IMR-90 (cell line): ENCODE measurements around the gene BCL7A. TPM values are rescaled to one million over a fixed set of nuclear protein-coding genes. Genes with fewer than 3 reads are reported as not detected.
A peak's percentile ranks its signal among the peaks of the same experiment; 100 is the strongest.

ENCODE experiments used
- ATAC-seq: fragments of 200-7000 bp; cut with Tn5 transposase; 2 replicates; pipeline ENCODE4 v1.9.1; 2020; ENCODE audit warnings: low read depth, mild to moderate bottlenecking, moderate library complexity
- BruUV-seq: library from RNA; stranded (reverse); fragments of 400-500 nt; replicated peaks from 2 replicates; lab custom pipeline; 2021; lab: Mats Ljungman, UMichigan
- CTCF ChIA-PET: fragments of 300-600 bp; formaldehyde crosslinking; extraction: SDS; loops from one replicate; lab custom pipeline; 2021; ENCODE audit warnings: antibody characterized with exemption; lab: Yijun Ruan, JAX
- POLR2A ChIA-PET: fragments of 300-600 bp; sonication (Branson Sonifier 250); formaldehyde crosslinking; loops from one replicate; lab custom pipeline; 2022; ENCODE audit warnings: antibody characterized with exemption; ENCODE audit not compliant: unreplicated experiment; lab: Charles Lee
- DNase-seq: peaks from one replicate; pipeline ENCODE4 v3.0.0; 2013
- H2AFZ ChIP-seq: replicated peaks from 2 replicates; pipeline ENCODE3; 2013; ENCODE audit warnings: low read length, mild to moderate bottlenecking; ENCODE audit not compliant: poor library complexity
- H2AK5ac ChIP-seq: 2 replicates; pipeline ENCODE4 v1.6.1; 2013; ENCODE audit warnings: low read depth, low read length, inconsistent platforms
- H2AK9ac ChIP-seq: replicated peaks from 2 replicates; pipeline ENCODE3; 2013; ENCODE audit warnings: mild to moderate bottlenecking, low read depth, low read length, moderate library complexity; ENCODE audit not compliant: poor library complexity
- H2BK120ac ChIP-seq: 2 replicates; pipeline ENCODE4 v1.6.1; 2013; ENCODE audit warnings: low read depth, low read length, inconsistent platforms
- H2BK15ac ChIP-seq: 3 replicates; pipeline ENCODE4 v1.6.1; 2013; ENCODE audit warnings: low read depth, low read length, inconsistent platforms
- H2BK20ac ChIP-seq: 2 replicates; pipeline ENCODE4 v1.6.1; 2013; ENCODE audit warnings: low read depth, mild to moderate bottlenecking, inconsistent platforms, low read length, moderate library complexity
- H2BK5ac ChIP-seq: 2 replicates; pipeline ENCODE4 v1.6.1; 2013; ENCODE audit warnings: mild to moderate bottlenecking, low read depth, low read length, inconsistent platforms; ENCODE audit not compliant: poor library complexity, severe bottlenecking
- H3K14ac ChIP-seq: replicated peaks from 2 replicates; pipeline ENCODE4 v1.6.1; 2013; ENCODE audit warnings: low read depth, low read length, inconsistent platforms
- H3K18ac ChIP-seq: 2 replicates; pipeline ENCODE4 v1.6.1; 2013; ENCODE audit warnings: low read depth, low read length, control low read depth
- H3K23ac ChIP-seq: 2 replicates; pipeline ENCODE4 v1.6.1; 2013; ENCODE audit warnings: low read depth, low read length, inconsistent platforms
- H3K27ac ChIP-seq: 2 replicates; pipeline ENCODE4 v1.5.1; 2013; ENCODE audit warnings: mild to moderate bottlenecking, control low read depth, low read length; ENCODE audit not compliant: insufficient read depth
- H3K27me3 ChIP-seq: 2 replicates; pipeline ENCODE4 v1.6.1; 2013; ENCODE audit warnings: low read length; ENCODE audit not compliant: control insufficient read depth, insufficient read depth
- H3K36me3 ChIP-seq: 2 replicates; pipeline ENCODE4 v1.6.1; 2013; ENCODE audit warnings: low read length, mixed read lengths; ENCODE audit not compliant: control insufficient read depth, insufficient read depth
- H3K4ac ChIP-seq: 2 replicates; pipeline ENCODE4 v1.6.1; 2013; ENCODE audit warnings: low read depth, low read length, inconsistent platforms
- H3K4me1 ChIP-seq: 2 replicates; pipeline ENCODE4 v1.6.1; 2013; ENCODE audit warnings: low read length, mixed read lengths; ENCODE audit not compliant: control insufficient read depth, insufficient read depth
- H3K4me2 ChIP-seq: 2 replicates; pipeline ENCODE4 v1.6.1; 2013; ENCODE audit warnings: low read depth, mild to moderate bottlenecking, control low read depth, low read length, moderate library complexity
- H3K4me3 ChIP-seq: 2 replicates; pipeline ENCODE4 v1.5.1; 2013; ENCODE audit warnings: low read depth, mild to moderate bottlenecking, control low read depth, low read length, moderate library complexity; ENCODE audit not compliant: insufficient read depth
- H3K56ac ChIP-seq: 2 replicates; pipeline ENCODE4 v1.6.1; 2013; ENCODE audit warnings: low read length, inconsistent platforms; ENCODE audit not compliant: insufficient read depth; ENCODE audit errors: extremely low read depth
- H3K79me1 ChIP-seq, 2 experiments: 2 replicates each; pipeline ENCODE4 v1.6.1; 2013; ENCODE audit warnings: low read length in 2 of 2, inconsistent platforms in 1 of 2, low read depth in 1 of 2
- H3K9ac ChIP-seq: 2 replicates; pipeline ENCODE4 v1.6.1; 2013; ENCODE audit warnings: low read depth, low read length, control low read depth
- H3K9me1 ChIP-seq: 2 replicates; pipeline ENCODE4 v1.6.1; 2013; ENCODE audit warnings: low read length, inconsistent platforms; ENCODE audit not compliant: insufficient read depth
- H3K9me3 ChIP-seq: 2 replicates; pipeline ENCODE4 v1.6.1; 2013; ENCODE audit warnings: low read length; ENCODE audit not compliant: control insufficient read depth, insufficient read depth
- H4K20me1 ChIP-seq: 2 replicates; pipeline ENCODE4 v1.6.1; 2013; ENCODE audit warnings: low read length, inconsistent platforms; ENCODE audit not compliant: insufficient read depth
- H4K5ac ChIP-seq: 2 replicates; pipeline ENCODE4 v1.6.1; 2013; ENCODE audit warnings: mild to moderate bottlenecking, low read depth, low read length, control low read depth
- H4K8ac ChIP-seq, 2 experiments: 2 replicates each; pipeline ENCODE4 v1.6.1; 2013; ENCODE audit warnings: low read depth in 2 of 2, low read length in 2 of 2, control low read depth in 1 of 2, inconsistent platforms in 1 of 2
- H4K91ac ChIP-seq: 2 replicates; pipeline ENCODE4 v1.6.1; 2013; ENCODE audit warnings: low read depth, low read length, inconsistent platforms; ENCODE audit not compliant: insufficient read depth
- BHLHE40 ChIP-seq: fragments of 150-350 bp; IDR thresholded peaks from 2 replicates; pipeline ENCODE4 v1.6.1; 2016; ENCODE audit warnings: mild to moderate bottlenecking, low read depth, low read length
- MAFK ChIP-seq: IDR thresholded peaks from 2 replicates; pipeline ENCODE4 v1.6.1; 2012; ENCODE audit warnings: low read depth, low read length, improper control_type of control experiment
- MXI1 ChIP-seq: IDR thresholded peaks from 2 replicates; pipeline ENCODE4 v1.6.1; 2012; ENCODE audit warnings: low read depth, mild to moderate bottlenecking, low read length, moderate library complexity, borderline replicate concordance
- RCOR1 ChIP-seq: IDR thresholded peaks from 2 replicates; pipeline ENCODE4 v1.6.1; 2012; ENCODE audit warnings: mild to moderate bottlenecking, low read length, improper control_type of control experiment; ENCODE audit not compliant: insufficient replicate concordance
- RFX5 ChIP-seq: IDR thresholded peaks from 2 replicates; pipeline ENCODE4 v1.8.0; 2012; ENCODE audit warnings: low read depth, mild to moderate bottlenecking, low read length, moderate library complexity
- SMC3 ChIP-seq: fragments of 150-350 bp; IDR thresholded peaks from 2 replicates; pipeline ENCODE4 v1.6.1; 2016; ENCODE audit warnings: low read depth, mild to moderate bottlenecking, antibody characterized with exemption, low read length, moderate library complexity
- WGBS, 2 experiments: methylation state at CpG; one replicate each; pipeline versions ENCODE4 v1.1.5 to v1.1.7; 2013; ENCODE audit warnings: missing lambda C conversion rate in 2 of 2; ENCODE audit not compliant: insufficient read length in 1 of 2; ENCODE audit errors: extremely low coverage in 2 of 2; 5-methylcytosine and 5-hydroxymethylcytosine counted together
- dilution Hi-C: fragments of 300-500 bp; cut with HindIII; formaldehyde crosslinking; loops from one replicate; pipeline ENCODE4 v1.14.3; 2018; ENCODE audit warnings: low sequenced_read_pairs; ENCODE audit not compliant: unreplicated experiment
- in situ Hi-C: fragments of 300-500 bp; cut with MboI; formaldehyde crosslinking; loops from 3 replicates; pipeline ENCODE4 v1.14.3; 2019; ENCODE audit warnings: low sequenced_read_pairs, inconsistent platforms, mixed read lengths
- intact Hi-C: fragments of 100-400 bp; cut with micrococcal nuclease; formaldehyde crosslinking; loops from 2 replicates; pipeline ENCODE4 v1.10.0; 2022
- polyA plus RNA-seq, 3 experiments: library from polyadenylated mRNA; depleted of rRNA; stranded (reverse); fragments of >200 nt; gene quantifications; 2 replicates each; pipeline ENCODE4 v1.2.3, GENCODE V29; 2012; ENCODE audit warnings: low replicate concordance in 1 of 3
- total RNA-seq: library from RNA; depleted of rRNA; stranded (reverse); fragments of >200 nt; gene quantifications from 2 replicates; pipeline ENCODE4 v1.2.3, GENCODE V29; 2012

Gene BCL7A
- total and polyA plus RNA-seq, 2 of the 4 experiments (the other 2 are of a cell fraction), result 5.6 to 7.9 TPM

DNA sequence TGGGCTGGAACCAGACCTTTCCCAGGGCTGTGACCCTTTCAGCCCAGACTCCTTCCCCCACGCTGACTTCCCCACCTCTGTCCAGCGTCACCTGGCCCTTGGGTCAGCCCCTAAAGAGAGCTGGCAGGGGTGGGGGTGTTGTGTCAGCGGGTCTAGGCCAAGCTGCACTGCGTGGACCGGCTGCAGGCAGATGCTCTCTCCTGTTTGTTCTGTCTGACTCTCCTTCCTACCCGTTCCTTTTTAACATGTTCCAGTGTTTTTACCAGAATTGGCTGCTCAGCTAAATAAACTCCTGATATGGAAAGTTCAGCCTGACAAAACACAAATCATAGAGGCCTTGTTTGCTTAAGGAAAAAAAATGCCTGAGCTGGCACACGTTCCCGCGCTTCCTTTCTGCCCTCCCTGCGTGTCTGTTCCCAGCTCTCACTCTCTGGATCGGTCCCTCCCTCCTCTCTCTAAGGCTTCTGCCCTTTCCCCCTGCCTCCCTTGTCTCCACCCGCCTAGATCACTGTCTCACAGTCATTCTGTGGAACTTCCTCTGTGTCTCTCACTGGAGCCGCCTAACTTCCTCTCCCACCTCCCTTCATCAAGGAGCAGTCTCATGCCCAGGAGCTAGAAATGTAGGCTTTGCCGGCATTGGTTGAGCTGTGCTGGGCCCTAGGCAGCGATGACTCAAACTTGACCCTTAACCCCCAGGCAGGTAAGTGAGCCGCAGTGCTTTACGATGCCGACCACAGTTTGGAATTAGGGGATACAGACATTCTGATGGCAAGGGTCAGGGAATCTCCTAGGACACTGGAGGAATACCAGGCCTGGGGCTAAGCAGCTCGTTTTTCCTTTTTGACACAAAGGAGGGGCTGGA, 41.4 kb downstream of the BCL7A start:
- peak overlapping the region; percentile 90 for H3K23ac ChIP-seq
- BruUV-seq, result no TSS peak
- H3K56ac ChIP-seq, result peak overlapping the region; percentile 72
- peak; percentile 41; the same call in 1 of the 2 replicates for TF ChIP-seq MAFK
- TF ChIP-seq MXI1, result no peak
- TF ChIP-seq RFX5, result no peak
- no peak for TF ChIP-seq RCOR1
- TF ChIP-seq BHLHE40, result no peak
- TF ChIP-seq SMC3, result no peak
- peaks cover 36% of the 10 kb centered on the region for H3K4me1 ChIP-seq
- in situ Hi-C loops, result no loop called here
- peak overlapping the region; percentile 77 for H2AK9ac ChIP-seq
- peak overlapping the region; percentile 81 for H2BK120ac ChIP-seq
- H3K79me1 ChIP-seq, result peaks cover 0 to 22% of the 10 kb centered on the region in 2 experiments; a peak in 2 of 4 replicates
- H2BK20ac ChIP-seq, result peak overlapping the region; percentile 78
- H3K27me3 ChIP-seq, result no peaks in the 10 kb centered on the region
- peak overlapping the region; percentile 84 for H4K5ac ChIP-seq
- H3K9me3 ChIP-seq, result no peaks in the 10 kb centered on the region
- ChIA-PET CTCF (interaction anchor here (0.9 to 1.2 kb wide), 2 partner anchors 9 to 61 kb away, joined by 3 to 4 read pairs; no protein-coding TSS in a partner anchor), POLR2A (interaction anchor here (0.6 kb wide), 1 partner anchor 15 kb away, joined by 4 read pairs; the partner anchor contains the start of gene MLXIP)
- peak overlapping the region; percentile 98 for H2AK5ac ChIP-seq
- H4K20me1 ChIP-seq, result no peaks in the 10 kb centered on the region; the same call in 1 of the 2 replicates
- intact Hi-C loops, result loop anchor here (2.0 kb wide), 2 partner anchors 36 to 60 kb away; no protein-coding TSS in a partner anchor
- peak overlapping the region; percentile 90 for H3K4ac ChIP-seq
- H3K36me3 ChIP-seq, result peaks cover 7% of the 10 kb centered on the region; the same call in 1 of the 2 replicates
- dilution Hi-C loops, result no loop called here
- peak overlapping the region; percentile 37; the same call in 1 of the 2 replicates for H3K4me2 ChIP-seq
- H4K91ac ChIP-seq, result peak overlapping the region; percentile 73
- peak overlapping the region; percentile 97; the same call in 2 of the 3 replicates for H2BK15ac ChIP-seq
- peaks cover 18% of the 10 kb centered on the region for H3K9me1 ChIP-seq
- peak overlapping the region; percentile 90 for H2AFZ ChIP-seq
- 2% methylated on average over 6 of the region's 19 CpGs; no CpG with 5 or more reads in 1 of the 2 experiments for WGBS, 2 experiments
- no peak overlapping the region for H3K4me3 ChIP-seq
- H2BK5ac ChIP-seq, result peak overlapping the region; percentile 76
- H3K18ac ChIP-seq, result peak overlapping the region; percentile 74
- H3K9ac ChIP-seq, result peak overlapping the region; percentile 59
- H3K27ac ChIP-seq, result peak overlapping the region; percentile 89
- ATAC-seq, result peak; percentile 67
- peak; percentile 66 for DNase-seq
- H4K8ac ChIP-seq, result peak overlapping the region; percentile 78 to 92
- H3K14ac ChIP-seq, result peak overlapping the region; percentile 94
